GM23338 (cell line): ENCODE results near the gene TP73. TPM values are rescaled to one million over a fixed set of nuclear protein-coding genes. Genes with fewer than 3 reads are reported as not detected.

Source experiments
- ATAC-seq: fragments of 200-7000 bp; cut with Tn5 transposase; 3 replicates; pipeline ENCODE4 v1.9.1; 2020
- DNase-seq: peaks from one replicate; pipeline ENCODE4 v3.0.0-alpha.2; 2015; ENCODE audit warnings: low spot score
- H2AFZ ChIP-seq: fragments of 200-600 bp; sonication (generic); 2 replicates; pipeline ENCODE4 v1.8.0; 2016; ENCODE audit warnings: antibody characterized with exemption, mild to moderate bottlenecking, moderate library complexity
- H3F3A ChIP-seq: fragments of 200-600 bp; sonication (generic); replicated peaks from 2 replicates; pipeline ENCODE4 v1.8.0; 2017; ENCODE audit warnings: antibody characterized with exemption, mixed run types, low read depth
- H3K27ac ChIP-seq: fragments of 200-600 bp; sonication (generic); 2 replicates; pipeline ENCODE4 v1.6.1; 2016; ENCODE audit warnings: low read depth
- H3K27me3 ChIP-seq: fragments of 200-600 bp; sonication (generic); 2 replicates; pipeline ENCODE4 v1.8.0; 2016; ENCODE audit warnings: mild to moderate bottlenecking, mixed run types, moderate library complexity; ENCODE audit not compliant: insufficient read depth
- H3K36me3 ChIP-seq: fragments of 200-600 bp; sonication (generic); 2 replicates; pipeline ENCODE4 v1.8.0; 2016; ENCODE audit warnings: mild to moderate bottlenecking; ENCODE audit not compliant: insufficient read depth
- H3K4me1 ChIP-seq: fragments of 200-600 bp; sonication (generic); 2 replicates; pipeline ENCODE4 v1.8.0; 2016; ENCODE audit warnings: mild to moderate bottlenecking, moderate library complexity; ENCODE audit not compliant: insufficient read depth
- H3K4me2 ChIP-seq: fragments of 200-600 bp; sonication (generic); 2 replicates; pipeline ENCODE4 v1.7.1; 2017; ENCODE audit warnings: mixed run types
- H3K4me3 ChIP-seq: fragments of 200-600 bp; sonication (generic); 2 replicates; pipeline ENCODE4 v1.6.1; 2016; ENCODE audit warnings: mixed run types
- H3K79me2 ChIP-seq: fragments of 200-600 bp; sonication (generic); replicated peaks from 2 replicates; pipeline ENCODE4 v1.8.0; 2017; ENCODE audit warnings: mild to moderate bottlenecking; ENCODE audit not compliant: insufficient read depth
- H3K9me2 ChIP-seq: fragments of 200-600 bp; sonication (generic); 2 replicates; pipeline ENCODE4 v1.8.0; 2017; ENCODE audit not compliant: insufficient read depth
- H4K20me1 ChIP-seq: fragments of 200-600 bp; sonication (generic); replicated peaks from 2 replicates; pipeline ENCODE4 v1.8.0; 2017; ENCODE audit warnings: mild to moderate bottlenecking; ENCODE audit not compliant: insufficient read depth
- H3K27ac Mint-ChIP-seq: 2 replicates; pipeline ENCODE4 v1.8.0; 2020; ENCODE audit warnings: inconsistent platforms, mild to moderate bottlenecking, moderate library complexity, mixed read lengths
- H3K27me3 Mint-ChIP-seq: 3 replicates; pipeline ENCODE4 v1.8.0; 2022; ENCODE audit warnings: low read depth, mild to moderate bottlenecking, moderate library complexity, mixed read lengths, inconsistent platforms; ENCODE audit not compliant: insufficient read depth, poor library complexity
- H3K36me3 Mint-ChIP-seq: 3 replicates; pipeline ENCODE4 v1.8.0; 2021; ENCODE audit warnings: low read depth, mild to moderate bottlenecking, inconsistent platforms, moderate library complexity, mixed read lengths
- H3K4me1 Mint-ChIP-seq: 3 replicates; pipeline ENCODE4 v1.8.0; 2020; ENCODE audit warnings: mild to moderate bottlenecking, inconsistent platforms, mixed read lengths
- H3K4me3 Mint-ChIP-seq: 3 replicates; pipeline ENCODE4 v1.8.0; 2021; ENCODE audit warnings: moderate library complexity, mild to moderate bottlenecking, inconsistent platforms, mixed read lengths
- H3K9me3 Mint-ChIP-seq: 3 replicates; pipeline ENCODE4 v1.8.0; 2020; ENCODE audit warnings: moderate library complexity, mild to moderate bottlenecking, inconsistent platforms, mixed read lengths
- EZH2 ChIP-seq: fragments of 200-600 bp; sonication (generic); IDR thresholded peaks from one replicate; pipeline ENCODE4 v1.8.0; 2017; ENCODE audit warnings: antibody characterized with exemption, mild to moderate bottlenecking, low read depth; ENCODE audit not compliant: unreplicated experiment
- POLR2AphosphoS5 ChIP-seq: IDR thresholded peaks from 2 replicates; pipeline ENCODE4 v1.6.1; 2016; ENCODE audit warnings: antibody characterized with exemption, low read depth
- polyA plus RNA-seq: library from polyadenylated mRNA; unstranded; fragments of >200 nt; fragmentation: Nextera tagmentation; extraction: Ambion mirVana; gene quantifications from 2 replicates; pipeline ENCODE4 v1.2.1, GENCODE V29; 2016
- total RNA-seq: library from RNA; depleted of rRNA; stranded (reverse); fragments of >200 nt; shearing (Covaris generic); gene quantifications from 2 replicates; pipeline ENCODE4 v1.2.3, GENCODE V29; 2014
- TF ChIP-seq, protein P1 (sequence below): fragments of 250-450 bp; sonication (Bioruptor Pico); IDR thresholded peaks from 2 replicates; pipeline ENCODE4 v1.5.0; 2020; ENCODE audit warnings: mild to moderate bottlenecking, moderate library complexity

The TP73 gene
- total and polyA plus RNA-seq, 2 experiments from 2014 or later = 1.4 to 3.4 TPM

GRCh38 chr1:3770047-3770765, 117.9 kb downstream of the TP73 start:
- Histone ChIP-seq H3K4me3 (no peak overlapping the region), H3K27ac (no peak overlapping the region), H3K4me1 (peaks cover 13% of the 10 kb centered on the region; the same call in 1 of the 2 replicates), H3K79me2 (no peaks in the 10 kb centered on the region), H4K20me1 (no peaks in the 10 kb centered on the region), H3K4me2 (no peak overlapping the region), H3F3A (no peaks in the 10 kb centered on the region; the same call in 1 of the 2 replicates), H3K9me2 (no peaks in the 10 kb centered on the region), H3K36me3 (no peaks in the 10 kb centered on the region), H2AFZ (no peak overlapping the region), H3K27me3 (no peaks in the 10 kb centered on the region)
- DNase-seq (no peak), ATAC-seq (no peak)
- H3K9me3 Mint-ChIP-seq = peaks cover 22% of the 10 kb centered on the region
- peaks cover 11% of the 10 kb centered on the region for H3K27me3 Mint-ChIP-seq
- TF ChIP-seq, protein P1, sequence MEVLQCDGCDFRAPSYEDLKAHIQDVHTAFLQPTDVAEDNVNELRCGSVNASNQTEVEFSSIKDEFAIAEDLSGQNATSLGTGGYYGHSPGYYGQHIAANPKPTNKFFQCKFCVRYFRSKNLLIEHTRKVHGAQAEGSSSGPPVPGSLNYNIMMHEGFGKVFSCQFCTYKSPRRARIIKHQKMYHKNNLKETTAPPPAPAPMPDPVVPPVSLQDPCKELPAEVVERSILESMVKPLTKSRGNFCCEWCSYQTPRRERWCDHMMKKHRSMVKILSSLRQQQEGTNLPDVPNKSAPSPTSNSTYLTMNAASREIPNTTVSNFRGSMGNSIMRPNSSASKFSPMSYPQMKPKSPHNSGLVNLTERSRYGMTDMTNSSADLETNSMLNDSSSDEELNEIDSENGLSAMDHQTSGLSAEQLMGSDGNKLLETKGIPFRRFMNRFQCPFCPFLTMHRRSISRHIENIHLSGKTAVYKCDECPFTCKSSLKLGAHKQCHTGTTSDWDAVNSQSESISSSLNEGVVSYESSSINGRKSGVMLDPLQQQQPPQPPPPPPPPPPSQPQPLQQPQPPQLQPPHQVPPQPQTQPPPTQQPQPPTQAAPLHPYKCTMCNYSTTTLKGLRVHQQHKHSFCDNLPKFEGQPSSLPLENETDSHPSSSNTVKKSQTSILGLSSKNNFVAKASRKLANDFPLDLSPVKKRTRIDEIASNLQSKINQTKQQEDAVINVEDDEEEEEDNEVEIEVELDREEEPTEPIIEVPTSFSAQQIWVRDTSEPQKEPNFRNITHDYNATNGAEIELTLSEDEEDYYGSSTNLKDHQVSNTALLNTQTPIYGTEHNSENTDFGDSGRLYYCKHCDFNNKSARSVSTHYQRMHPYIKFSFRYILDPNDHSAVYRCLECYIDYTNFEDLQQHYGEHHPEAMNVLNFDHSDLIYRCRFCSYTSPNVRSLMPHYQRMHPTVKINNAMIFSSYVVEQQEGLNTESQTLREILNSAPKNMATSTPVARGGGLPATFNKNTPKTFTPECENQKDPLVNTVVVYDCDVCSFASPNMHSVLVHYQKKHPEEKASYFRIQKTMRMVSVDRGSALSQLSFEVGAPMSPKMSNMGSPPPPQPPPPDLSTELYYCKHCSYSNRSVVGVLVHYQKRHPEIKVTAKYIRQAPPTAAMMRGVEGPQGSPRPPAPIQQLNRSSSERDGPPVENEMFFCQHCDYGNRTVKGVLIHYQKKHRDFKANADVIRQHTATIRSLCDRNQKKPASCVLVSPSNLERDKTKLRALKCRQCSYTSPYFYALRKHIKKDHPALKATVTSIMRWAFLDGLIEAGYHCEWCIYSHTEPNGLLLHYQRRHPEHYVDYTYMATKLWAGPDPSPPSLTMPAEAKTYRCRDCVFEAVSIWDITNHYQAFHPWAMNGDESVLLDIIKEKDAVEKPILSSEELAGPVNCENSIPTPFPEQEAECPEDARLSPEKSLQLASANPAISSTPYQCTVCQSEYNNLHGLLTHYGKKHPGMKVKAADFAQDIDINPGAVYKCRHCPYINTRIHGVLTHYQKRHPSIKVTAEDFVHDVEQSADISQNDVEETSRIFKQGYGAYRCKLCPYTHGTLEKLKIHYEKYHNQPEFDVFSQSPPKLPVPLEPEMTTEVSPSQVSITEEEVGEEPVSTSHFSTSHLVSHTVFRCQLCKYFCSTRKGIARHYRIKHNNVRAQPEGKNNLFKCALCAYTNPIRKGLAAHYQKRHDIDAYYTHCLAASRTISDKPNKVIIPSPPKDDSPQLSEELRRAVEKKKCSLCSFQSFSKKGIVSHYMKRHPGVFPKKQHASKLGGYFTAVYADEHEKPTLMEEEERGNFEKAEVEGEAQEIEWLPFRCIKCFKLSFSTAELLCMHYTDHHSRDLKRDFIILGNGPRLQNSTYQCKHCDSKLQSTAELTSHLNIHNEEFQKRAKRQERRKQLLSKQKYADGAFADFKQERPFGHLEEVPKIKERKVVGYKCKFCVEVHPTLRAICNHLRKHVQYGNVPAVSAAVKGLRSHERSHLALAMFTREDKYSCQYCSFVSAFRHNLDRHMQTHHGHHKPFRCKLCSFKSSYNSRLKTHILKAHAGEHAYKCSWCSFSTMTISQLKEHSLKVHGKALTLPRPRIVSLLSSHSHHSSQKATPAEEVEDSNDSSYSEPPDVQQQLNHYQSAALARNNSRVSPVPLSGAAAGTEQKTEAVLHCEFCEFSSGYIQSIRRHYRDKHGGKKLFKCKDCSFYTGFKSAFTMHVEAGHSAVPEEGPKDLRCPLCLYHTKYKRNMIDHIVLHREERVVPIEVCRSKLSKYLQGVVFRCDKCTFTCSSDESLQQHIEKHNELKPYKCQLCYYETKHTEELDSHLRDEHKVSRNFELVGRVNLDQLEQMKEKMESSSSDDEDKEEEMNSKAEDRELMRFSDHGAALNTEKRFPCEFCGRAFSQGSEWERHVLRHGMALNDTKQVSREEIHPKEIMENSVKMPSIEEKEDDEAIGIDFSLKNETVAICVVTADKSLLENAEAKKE = no peak
- no peak for TF ChIP-seq POLR2AphosphoS5
- TF ChIP-seq EZH2 = no peak
- H3K4me1 Mint-ChIP-seq = peaks cover 13% of the 10 kb centered on the region
- peaks cover 11% of the 10 kb centered on the region; the same call in 2 of the 3 replicates for H3K36me3 Mint-ChIP-seq
- H3K27ac Mint-ChIP-seq = no peak overlapping the region
- 0 out of 3 replicates have a peak overlapping the region, but pooled peaks have one; percentile 69 for H3K4me3 Mint-ChIP-seq
